Activated CD4-positive, alpha-beta T cell treated with anti-CD3 and anti-CD28 coated beads for 36 hours (primary cell): Measurements from ENCODE around the gene MED25. TPM values are rescaled to one million over a fixed set of nuclear protein-coding genes. Genes with fewer than 3 reads are reported as not detected.

ENCODE experiments used
- ATAC-seq: fragments of 200-7000 bp; cut with Tn5 transposase; one replicate; pipeline ENCODE4 v1.10.0; 2021; ENCODE audit warnings: mild to moderate bottlenecking, moderate library complexity
- CTCF ChIA-PET: fragments of 350-600 bp; sonication (Branson Sonifier 250); formaldehyde crosslinking; loops from one replicate; lab custom pipeline; 2021; ENCODE audit warnings: antibody characterized with exemption; lab: Charles Lee
- POLR2A ChIA-PET: fragments of 350-600 bp; sonication (Branson Sonifier 250); formaldehyde crosslinking; loops from one replicate; lab custom pipeline; 2021; ENCODE audit warnings: antibody characterized with exemption, inconsistent platforms; lab: Charles Lee
- DNase-seq: peaks from one replicate; pipeline ENCODE4 v3.0.0-alpha.2; 2020
- H3K27ac Mint-ChIP-seq: one replicate; pipeline ENCODE4 v1.8.0; 2021; ENCODE audit warnings: mixed read lengths
- H3K27me3 Mint-ChIP-seq: one replicate; pipeline ENCODE4 v1.8.0; 2021; ENCODE audit warnings: mixed read lengths
- H3K36me3 Mint-ChIP-seq: one replicate; pipeline ENCODE4 v1.8.0; 2021; ENCODE audit warnings: low read depth, mixed read lengths
- H3K4me1 Mint-ChIP-seq: one replicate; pipeline ENCODE4 v1.8.0; 2021; ENCODE audit warnings: mixed read lengths
- H3K4me3 Mint-ChIP-seq: one replicate; pipeline ENCODE4 v1.8.0; 2021; ENCODE audit warnings: mild to moderate bottlenecking, moderate library complexity, mixed read lengths
- H3K9me3 Mint-ChIP-seq: one replicate; pipeline ENCODE4 v1.8.0; 2021; ENCODE audit warnings: low read depth, mixed read lengths
- intact Hi-C, 2 experiments: fragments of 100-400 bp; cut with DNase I in 1 of 2; cut with micrococcal nuclease in 1 of 2; formaldehyde crosslinking; loops; one replicate each; pipeline versions ENCODE4 v1.14.2 to v1.15.1; 2022 to 2024; cut with DNase I, micrococcal nuclease
- total RNA-seq, 2 experiments: library from RNA; stranded (reverse); gene quantifications; one replicate each; pipeline ENCODE4 v1.2.3, GENCODE V29; 2021

Gene MED25
- total RNA-seq, 2 experiments from 2014 or later: 39.6 to 49.9 TPM

GRCh38 chr19:49833599-49833998 lies 15.5 kb downstream of the MED25 start:
- intact Hi-C loops: no loop called here
- H3K36me3 Mint-ChIP-seq: peaks cover 31% of the 10 kb centered on the region
- no peaks in the 10 kb centered on the region for H3K9me3 Mint-ChIP-seq
- H3K4me1 Mint-ChIP-seq: no peaks in the 10 kb centered on the region
- ChIA-PET CTCF (no interaction called here), POLR2A (no interaction called here)
- DNase-seq (no peak), ATAC-seq (no peak)
- no peak overlapping the region for H3K4me3 Mint-ChIP-seq
- H3K27ac Mint-ChIP-seq: no peak overlapping the region
- no peaks in the 10 kb centered on the region for H3K27me3 Mint-ChIP-seq

GRCh38 chr19:49835562-49835961 lies 17.5 kb downstream of the MED25 start:
- no peak overlapping the region for H3K4me3 Mint-ChIP-seq
- H3K36me3 Mint-ChIP-seq: peaks cover 37% of the 10 kb centered on the region
- no peaks in the 10 kb centered on the region for H3K27me3 Mint-ChIP-seq
- ChIA-PET POLR2A (no interaction called here), CTCF (no interaction called here)
- intact Hi-C loops: no loop called here
- ATAC-seq (no peak), DNase-seq (no peak)
- no peak overlapping the region for H3K27ac Mint-ChIP-seq
- H3K4me1 Mint-ChIP-seq: no peaks in the 10 kb centered on the region
- H3K9me3 Mint-ChIP-seq: no peaks in the 10 kb centered on the region

- intact Hi-C loops: no loop called here
These were observed 18.3 kb downstream of the MED25 start for GRCh38 chr19:49836176-49837008.

GRCh38 chr19:49837009-49837310 lies 18.9 kb downstream of the MED25 start:
- Mint-ChIP-seq H3K4me3 (no peak overlapping the region), H3K9me3 (no peaks in the 10 kb centered on the region), H3K36me3 (peaks cover 32% of the 10 kb centered on the region), H3K27me3 (no peaks in the 10 kb centered on the region), H3K27ac (no peak overlapping the region), H3K4me1 (no peaks in the 10 kb centered on the region)
- intact Hi-C loops: no loop called here
- ATAC-seq (no peak), DNase-seq (no peak)
- POLR2A ChIA-PET: interaction anchor here (1.1 kb wide), 1 partner anchor 14 kb away, joined by 4 read pairs; the partner anchor contains the start of gene PTOV1
- CTCF ChIA-PET: no interaction called here

More at GRCh38 chr19:49836176-49837008, 18.3 kb downstream of the MED25 start:
- Mint-ChIP-seq H3K36me3 (peaks cover 36% of the 10 kb centered on the region), H3K9me3 (no peaks in the 10 kb centered on the region), H3K4me3 (no peak overlapping the region), H3K27me3 (no peaks in the 10 kb centered on the region), H3K4me1 (no peaks in the 10 kb centered on the region), H3K27ac (no peak overlapping the region)
- ChIA-PET CTCF (no interaction called here), POLR2A (no interaction called here)
- DNase-seq: no peak
- no peak for ATAC-seq

- Mint-ChIP-seq H3K4me3 (no peak overlapping the region), H3K9me3 (no peaks in the 10 kb centered on the region), H3K36me3 (peaks cover 29% of the 10 kb centered on the region), H3K27me3 (no peaks in the 10 kb centered on the region), H3K4me1 (no peaks in the 10 kb centered on the region), H3K27ac (no peak overlapping the region)
- ChIA-PET CTCF (no interaction called here), POLR2A (interaction anchor here (1.1 kb wide), 1 partner anchor 13 kb away, joined by 4 read pairs; the partner anchor contains the start of gene PTOV1)
- ATAC-seq (no peak), DNase-seq (no peak)
- intact Hi-C loops: no loop called here
These were observed 19.3 kb downstream of the MED25 start for GRCh38 chr19:49837425-49837824.

- no peak overlapping the region for H3K27ac Mint-ChIP-seq
These were observed 20.9 kb downstream of the MED25 start for GRCh38 chr19:49838885-49839588.

GRCh38 chr19:49839713-49840112 lies 21.6 kb downstream of the MED25 start:
- ChIA-PET CTCF (no interaction called here), POLR2A (no interaction called here)
- Mint-ChIP-seq H3K27ac (no peak overlapping the region), H3K4me3 (no peak overlapping the region), H3K27me3 (no peaks in the 10 kb centered on the region), H3K4me1 (no peaks in the 10 kb centered on the region), H3K9me3 (no peaks in the 10 kb centered on the region), H3K36me3 (peaks cover 23% of the 10 kb centered on the region)
- DNase-seq (no peak), ATAC-seq (no peak)
- intact Hi-C loops: no loop called here

More at GRCh38 chr19:49838885-49839588, 20.9 kb downstream of the MED25 start:
- no peaks in the 10 kb centered on the region for H3K4me1 Mint-ChIP-seq
- intact Hi-C loops: no loop called here
- CTCF ChIA-PET: no interaction called here
- DNase-seq (no peak), ATAC-seq (no peak)
- H3K9me3 Mint-ChIP-seq: no peaks in the 10 kb centered on the region
- H3K36me3 Mint-ChIP-seq: peaks cover 24% of the 10 kb centered on the region
- POLR2A ChIA-PET: no interaction called here
- H3K27me3 Mint-ChIP-seq: no peaks in the 10 kb centered on the region
- no peak overlapping the region for H3K4me3 Mint-ChIP-seq

GRCh38 chr19:49840321-49840720 lies 22.2 kb downstream of the MED25 start:
- no peak for DNase-seq
- ChIA-PET POLR2A (no interaction called here), CTCF (no interaction called here)
- ATAC-seq: no peak
- no peaks in the 10 kb centered on the region for H3K4me1 Mint-ChIP-seq
- peaks cover 17% of the 10 kb centered on the region for H3K36me3 Mint-ChIP-seq
- intact Hi-C loops: no loop called here
- no peaks in the 10 kb centered on the region for H3K27me3 Mint-ChIP-seq
- no peak overlapping the region for H3K4me3 Mint-ChIP-seq
- no peaks in the 10 kb centered on the region for H3K9me3 Mint-ChIP-seq
- no peak overlapping the region for H3K27ac Mint-ChIP-seq

GRCh38 chr19:49840736-49841249 lies 22.7 kb downstream of the MED25 start:
- no peak overlapping the region for H3K4me3 Mint-ChIP-seq
- ATAC-seq: no peak
- intact Hi-C loops: no loop called here
- CTCF ChIA-PET: no interaction called here
- POLR2A ChIA-PET: no interaction called here
- no peaks in the 10 kb centered on the region for H3K9me3 Mint-ChIP-seq
- H3K27me3 Mint-ChIP-seq: no peaks in the 10 kb centered on the region
- H3K4me1 Mint-ChIP-seq: no peaks in the 10 kb centered on the region
- H3K36me3 Mint-ChIP-seq: peaks cover 16% of the 10 kb centered on the region
- no peak for DNase-seq
- no peak overlapping the region for H3K27ac Mint-ChIP-seq

- POLR2A ChIA-PET: no interaction called here
- H3K27me3 Mint-ChIP-seq: no peaks in the 10 kb centered on the region
These were observed 25.2 kb downstream of the MED25 start for GRCh38 chr19:49843265-49843664.

GRCh38 chr19:49844138-49845095 lies 26.3 kb downstream of the MED25 start:
- H3K4me3 Mint-ChIP-seq: no peak overlapping the region
- no peak for DNase-seq
- POLR2A ChIA-PET: no interaction called here
- intact Hi-C loops: no loop called here
- ATAC-seq: no peak
- H3K4me1 Mint-ChIP-seq: peaks cover 14% of the 10 kb centered on the region
- no peaks in the 10 kb centered on the region for H3K27me3 Mint-ChIP-seq
- H3K9me3 Mint-ChIP-seq: peaks cover 6% of the 10 kb centered on the region
- H3K36me3 Mint-ChIP-seq: peaks cover 4% of the 10 kb centered on the region
- CTCF ChIA-PET: no interaction called here
- no peak overlapping the region for H3K27ac Mint-ChIP-seq

More at GRCh38 chr19:49843265-49843664, 25.2 kb downstream of the MED25 start:
- H3K36me3 Mint-ChIP-seq: peaks cover 9% of the 10 kb centered on the region
- H3K27ac Mint-ChIP-seq: no peak overlapping the region
- ATAC-seq: no peak
- H3K9me3 Mint-ChIP-seq: no peaks in the 10 kb centered on the region
- DNase-seq: no peak
- intact Hi-C loops: no loop called here
- CTCF ChIA-PET: interaction anchor here (0.6 kb wide), 1 partner anchor 340 kb away, joined by 3 read pairs; no protein-coding TSS in a partner anchor
- H3K4me3 Mint-ChIP-seq: no peak overlapping the region
- peaks cover 4% of the 10 kb centered on the region for H3K4me1 Mint-ChIP-seq
